GM18868 (cell line): Measurements from ENCODE around the gene CCL28.
"Not testable (repeated sequence)": the region's sequence is repeated elsewhere in the genome, so short reads cannot be mapped to it uniquely, and the experiment has no call there.

Source experiments
- ATAC-seq: cut with Tn5 transposase; IDR thresholded peaks from one replicate; pipeline ENCODE4 v1.9.1; 2021; ENCODE audit warnings: mild to moderate bottlenecking, moderate library complexity; ENCODE audit not compliant: unreplicated experiment

The CCL28 gene, protein sequence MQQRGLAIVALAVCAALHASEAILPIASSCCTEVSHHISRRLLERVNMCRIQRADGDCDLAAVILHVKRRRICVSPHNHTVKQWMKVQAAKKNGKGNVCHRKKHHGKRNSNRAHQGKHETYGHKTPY

DNA sequence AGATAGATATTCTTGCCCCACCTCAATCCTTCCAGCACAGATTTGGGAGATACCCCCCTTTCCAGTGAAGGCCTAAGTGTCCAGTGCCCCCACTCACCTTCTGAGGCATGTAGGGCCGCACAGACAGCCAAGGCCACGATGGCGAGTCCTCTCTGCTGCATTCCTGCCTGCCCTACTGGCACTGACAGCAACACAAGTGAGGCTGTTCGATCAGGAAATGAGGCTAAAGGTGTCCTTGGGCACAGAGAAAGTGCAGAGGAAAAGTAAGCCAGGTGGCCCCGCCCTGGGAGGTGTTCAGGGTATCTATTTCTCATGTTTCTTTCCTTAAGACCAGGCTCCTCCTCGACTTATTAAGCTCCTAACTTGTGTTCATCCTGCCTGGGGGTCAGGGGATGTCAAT lies at the start of gene CCL28:
Gene CCL28, minus strand, starts transcription at position 236 of the 400 bp plus-strand sequence. Its CDS starts 75 bp downstream, at position 161.
- no peak for ATAC-seq

GRCh38 chr5:43461066-43461465 lies 48.9 kb upstream of the CCL28 start:
- no peak for ATAC-seq

DNA sequence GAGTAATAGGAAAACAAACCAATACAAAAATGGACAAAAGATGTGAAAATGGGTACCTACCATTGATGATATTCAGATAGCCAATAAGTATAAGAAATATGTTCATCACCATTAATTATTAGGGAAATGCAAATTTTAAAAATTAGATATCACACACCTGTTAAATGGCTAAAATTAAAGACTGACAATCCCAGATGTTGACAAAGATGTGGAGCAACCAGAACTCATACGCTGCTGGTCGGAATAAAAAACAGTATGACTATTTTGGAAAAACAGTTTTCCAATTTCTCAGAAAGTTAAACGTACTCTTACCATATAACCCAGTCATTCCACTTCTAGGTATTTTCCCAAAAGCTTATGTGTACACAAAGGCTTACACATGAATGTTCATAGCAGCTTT lies 44.4 kb upstream of the CCL28 start:
- ATAC-seq: no peak

- not testable (repeated sequence) for ATAC-seq
Measured at GRCh38 chr5:43441575-43441974, 29.4 kb upstream of the CCL28 start.

DNA sequence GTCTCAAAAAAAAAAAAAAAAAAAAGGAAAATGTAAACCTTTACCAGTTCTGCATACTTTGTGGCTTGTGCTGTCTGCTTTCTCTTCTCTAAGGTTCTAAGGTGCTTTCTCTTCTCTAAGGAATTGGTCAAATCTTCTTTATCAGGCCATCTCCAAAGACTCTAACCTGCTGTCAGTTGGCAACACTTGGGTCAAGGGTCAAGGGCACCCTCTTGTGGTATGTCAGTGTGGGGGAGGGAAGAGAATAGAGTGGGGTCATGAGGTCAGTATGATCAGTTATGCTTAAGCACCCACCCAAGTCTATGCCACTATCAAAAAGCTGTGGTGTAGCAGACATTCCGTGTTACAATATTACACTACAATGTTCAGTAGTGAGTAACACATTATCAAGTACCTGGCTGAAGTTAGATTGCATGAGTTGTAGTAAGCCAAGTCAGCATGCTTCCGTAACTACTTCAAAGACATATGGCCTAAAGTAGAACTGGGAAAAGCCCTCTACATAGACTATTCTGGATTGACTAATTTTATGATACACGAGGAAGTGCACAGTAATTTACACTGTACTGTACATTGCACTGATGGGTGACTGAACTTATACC lies 25.0 kb upstream of the CCL28 start:
- no peak for ATAC-seq

- ATAC-seq: no peak
Measured at GRCh38 chr5:43433382-43433781, 21.2 kb upstream of the CCL28 start.

- no peak for ATAC-seq
Measured at GRCh38 chr5:43432486-43433375, 20.5 kb upstream of the CCL28 start.

DNA sequence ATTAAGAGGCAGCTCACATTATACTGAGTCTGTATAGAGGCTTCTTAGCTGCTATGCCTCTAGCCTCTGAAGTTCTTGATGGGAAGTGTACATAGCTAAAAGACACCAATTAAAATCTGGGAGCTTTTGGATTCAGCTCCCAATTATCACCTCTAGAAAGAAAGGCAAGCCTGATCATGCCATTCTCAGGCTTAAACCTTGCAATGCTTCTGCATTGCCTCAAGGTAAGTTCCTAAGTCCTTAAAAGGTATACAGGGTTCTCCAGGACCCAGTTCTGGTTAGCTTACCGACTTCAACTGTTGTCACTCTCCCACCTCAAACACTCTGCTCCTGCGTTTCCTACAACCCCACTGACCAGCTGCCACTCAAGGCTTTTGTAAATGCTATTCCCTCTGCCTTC lies 17.5 kb upstream of the CCL28 start:
- no peak for ATAC-seq

DNA sequence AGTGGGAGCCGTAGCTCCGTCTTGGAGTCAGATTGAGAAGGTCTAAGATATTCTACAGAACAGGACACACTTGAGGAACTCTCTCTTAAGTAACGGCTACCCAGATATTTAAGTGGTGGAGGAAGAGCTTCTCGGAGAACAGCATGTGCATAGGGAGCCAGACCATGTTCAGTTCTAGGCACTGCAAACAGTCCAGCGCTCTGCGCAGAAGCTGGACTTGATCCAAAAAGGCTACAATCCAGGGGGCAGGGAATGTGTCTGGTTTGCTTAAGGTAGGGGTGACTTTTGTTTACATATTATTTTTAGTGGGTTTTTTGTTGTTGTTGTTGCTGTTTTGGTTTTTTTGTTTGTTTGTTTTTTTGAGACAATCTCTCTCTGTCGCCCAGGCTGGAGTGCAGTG lies 16.8 kb upstream of the CCL28 start:
- no peak for ATAC-seq

DNA sequence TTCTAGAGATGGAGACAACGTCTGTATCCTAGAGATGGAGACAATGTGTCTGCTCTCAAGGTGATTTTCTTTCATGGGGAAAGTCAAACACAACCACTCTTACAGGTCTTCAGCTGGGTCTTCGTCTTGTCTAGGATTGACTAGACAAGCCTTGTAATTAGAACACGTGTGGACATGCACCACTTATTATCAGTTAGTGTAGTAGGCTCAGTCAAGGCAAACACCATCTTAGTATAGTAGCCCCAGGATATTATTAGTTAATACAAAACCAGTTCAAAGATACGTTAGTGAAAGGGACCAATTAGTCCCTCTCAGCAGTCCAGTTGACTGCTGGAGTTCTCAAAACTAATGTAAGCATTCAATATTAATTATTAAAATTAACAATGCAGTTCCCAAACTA lies 15.1 kb upstream of the CCL28 start:
- ATAC-seq: no peak

- ATAC-seq: no peak
Measured at GRCh38 chr5:43425983-43426382, 13.8 kb upstream of the CCL28 start.

- not testable (repeated sequence) for ATAC-seq
Measured at GRCh38 chr5:43423086-43423485, 10.9 kb upstream of the CCL28 start.

GRCh38 chr5:43422143-43422542 lies 10.0 kb upstream of the CCL28 start:
- ATAC-seq: no peak

- no peak for ATAC-seq
Measured at GRCh38 chr5:43421450-43422133, 9.4 kb upstream of the CCL28 start.

GRCh38 chr5:43420241-43420640 lies 8.1 kb upstream of the CCL28 start:
- no peak for ATAC-seq

DNA sequence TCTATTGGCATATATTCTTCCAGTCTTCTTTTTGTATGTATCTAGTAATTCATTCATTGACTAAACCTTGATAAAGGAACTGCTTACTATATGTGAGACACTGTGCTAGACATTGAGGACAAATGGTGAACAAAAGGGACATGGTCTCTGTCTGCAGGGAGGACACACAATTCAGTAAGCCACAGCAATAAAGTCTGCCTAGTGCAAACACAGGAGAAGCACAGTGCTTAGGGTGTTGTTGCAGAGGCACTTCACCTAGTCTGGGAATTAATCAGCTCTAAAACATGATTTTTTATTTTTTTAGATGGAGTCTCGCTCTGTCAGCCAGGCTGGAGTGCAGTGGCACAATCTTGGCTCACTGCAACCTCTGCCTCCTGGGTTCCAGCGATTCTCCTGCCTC lies 6.4 kb upstream of the CCL28 start:
- ATAC-seq: no peak

GRCh38 chr5:43416803-43417394 lies 4.7 kb upstream of the CCL28 start:
- ATAC-seq: no peak

DNA sequence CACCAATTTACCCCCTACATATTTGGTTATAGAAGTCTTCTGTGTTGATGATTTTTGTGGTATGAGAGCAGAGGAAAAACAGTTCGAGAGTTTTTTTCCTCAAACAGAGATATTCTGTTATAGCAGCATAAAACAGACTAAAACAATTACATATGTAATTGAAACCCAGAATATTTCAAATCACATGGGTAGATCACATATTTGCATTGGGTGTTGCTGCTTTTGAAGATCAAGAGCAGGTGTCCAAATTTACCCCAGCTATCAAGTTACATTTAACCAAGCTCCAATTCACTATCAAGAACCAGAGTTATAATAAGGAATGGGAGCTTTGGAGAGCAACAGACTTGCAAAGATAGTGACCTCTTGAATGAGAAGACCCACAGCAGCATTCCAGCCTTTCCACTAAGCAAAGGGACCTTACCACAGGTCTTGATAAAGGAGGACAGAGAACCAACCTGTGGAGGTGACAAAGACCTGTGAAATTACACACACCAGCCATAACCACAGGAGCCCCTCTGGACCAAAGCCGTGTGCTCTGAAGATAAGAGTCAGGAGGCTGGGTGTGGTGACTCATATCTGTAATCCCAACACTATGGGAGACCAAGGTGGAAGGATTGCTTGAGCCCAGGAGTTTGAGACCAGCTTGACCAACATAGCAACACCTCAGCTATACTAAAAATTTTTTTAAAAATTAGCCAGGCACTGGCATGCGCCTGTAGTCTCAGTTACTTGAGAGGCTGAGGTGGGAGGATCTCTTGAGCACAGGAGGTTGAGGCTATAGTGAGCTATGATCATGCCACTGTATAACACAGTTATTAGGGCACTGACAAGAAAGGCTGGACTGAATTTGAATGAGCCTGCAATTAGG lies 4.0 kb upstream of the CCL28 start:
- no peak for ATAC-seq

GRCh38 chr5:43413966-43414365 lies 1.8 kb upstream of the CCL28 start:
- ATAC-seq: no peak

- no peak for ATAC-seq
Measured at GRCh38 chr5:43412644-43413043, 453 bp upstream of the CCL28 start.
